HG02840 (cell line): ENCODE measurements around the gene CLTA.

Experiments
- ATAC-seq: cut with Tn5 transposase; IDR thresholded peaks from one replicate; pipeline ENCODE4 v1.9.1; 2021; ENCODE audit warnings: mild to moderate bottlenecking, moderate library complexity, moderate number of reproducible peaks; ENCODE audit not compliant: unreplicated experiment, low FRiP score

CLTA gene

DNA sequence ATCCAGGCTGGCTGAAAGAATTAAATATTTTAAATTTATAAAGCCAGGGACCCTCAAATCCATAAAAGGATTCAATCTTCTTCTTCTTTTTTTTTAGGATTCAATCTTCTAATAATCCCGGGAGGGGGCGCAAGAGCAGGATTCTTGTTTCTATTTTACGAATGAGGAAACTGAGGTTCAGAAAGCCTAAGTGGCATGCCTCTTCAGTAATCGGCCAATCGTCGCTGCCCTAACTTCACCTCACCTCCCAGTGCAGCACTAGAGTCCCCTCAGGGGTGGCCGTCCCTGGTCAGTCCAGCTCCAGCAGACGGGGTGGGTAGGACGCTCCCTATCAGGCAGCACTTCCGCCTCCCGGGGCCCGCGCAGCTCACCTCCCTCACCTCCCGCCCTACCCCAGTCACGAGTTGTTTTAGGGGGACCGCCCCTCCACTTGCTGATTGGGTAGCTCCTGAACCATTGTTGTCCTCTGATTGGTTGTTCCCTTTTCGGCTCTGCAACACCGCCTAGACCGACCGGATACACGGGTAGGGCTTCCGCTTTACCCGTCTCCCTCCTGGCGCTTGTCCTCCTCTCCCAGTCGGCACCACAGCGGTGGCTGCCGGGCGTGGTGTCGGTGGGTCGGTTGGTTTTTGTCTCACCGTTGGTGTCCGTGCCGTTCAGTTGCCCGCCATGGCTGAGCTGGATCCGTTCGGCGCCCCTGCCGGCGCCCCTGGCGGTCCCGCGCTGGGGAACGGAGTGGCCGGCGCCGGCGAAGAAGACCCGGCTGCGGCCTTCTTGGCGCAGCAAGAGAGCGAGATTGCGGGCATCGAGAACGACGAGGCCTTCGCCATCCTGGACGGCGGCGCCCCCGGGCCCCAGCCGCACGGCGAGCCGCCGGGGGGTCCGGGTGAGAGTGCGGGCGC is at the start of gene CLTA:
Gene CLTA, plus strand, starts transcription at position 534 of the 902 bp plus-strand sequence. Its CDS starts 136 bp downstream, at position 670.
- ATAC-seq = peak; percentile 94

DNA sequence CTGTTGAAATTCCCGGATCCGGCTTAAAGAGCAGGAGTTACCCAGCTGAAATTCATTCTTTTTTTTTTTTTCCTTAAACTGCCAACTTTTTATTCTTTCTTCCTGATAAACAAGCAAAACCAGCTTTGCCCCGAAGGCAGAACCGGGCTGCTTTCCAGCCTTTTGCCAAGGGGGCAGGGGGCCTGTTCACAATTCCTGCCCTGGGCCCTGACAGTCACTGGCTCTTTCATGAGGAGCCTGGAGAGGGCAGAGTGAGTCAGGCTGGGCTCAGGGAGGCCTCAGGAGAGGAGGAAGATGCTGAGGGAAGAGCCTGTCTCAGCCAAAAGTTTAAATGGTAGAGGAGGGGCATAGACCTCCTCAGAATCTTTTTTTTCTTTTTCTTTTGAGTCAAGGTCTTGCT is 49.4 kb upstream of the CLTA start:
- no peak for ATAC-seq

DNA sequence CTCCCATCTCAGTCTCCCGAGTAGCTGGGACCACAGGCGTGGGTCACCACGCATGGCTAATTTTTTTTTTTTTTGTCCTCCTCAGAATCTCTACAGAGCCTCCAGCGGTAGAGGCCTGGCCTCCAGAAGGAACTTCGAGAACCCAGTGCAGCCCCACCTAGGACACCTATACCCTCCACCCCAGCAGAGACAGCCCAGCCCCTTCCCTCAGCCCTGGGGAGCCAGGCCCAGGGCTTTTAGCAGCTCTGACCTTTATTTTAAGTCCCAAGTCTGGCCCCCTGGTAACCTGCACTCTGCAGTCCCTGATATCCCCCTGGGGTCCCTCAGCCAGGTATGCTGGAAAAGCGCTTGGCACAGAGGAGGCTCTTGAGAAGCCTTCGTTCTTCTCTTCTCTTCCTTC is 49.0 kb upstream of the CLTA start:
- ATAC-seq = no peak

- no peak for ATAC-seq
Observed at GRCh38 chr9:36142510-36143244, 48.0 kb upstream of the CLTA start.

DNA sequence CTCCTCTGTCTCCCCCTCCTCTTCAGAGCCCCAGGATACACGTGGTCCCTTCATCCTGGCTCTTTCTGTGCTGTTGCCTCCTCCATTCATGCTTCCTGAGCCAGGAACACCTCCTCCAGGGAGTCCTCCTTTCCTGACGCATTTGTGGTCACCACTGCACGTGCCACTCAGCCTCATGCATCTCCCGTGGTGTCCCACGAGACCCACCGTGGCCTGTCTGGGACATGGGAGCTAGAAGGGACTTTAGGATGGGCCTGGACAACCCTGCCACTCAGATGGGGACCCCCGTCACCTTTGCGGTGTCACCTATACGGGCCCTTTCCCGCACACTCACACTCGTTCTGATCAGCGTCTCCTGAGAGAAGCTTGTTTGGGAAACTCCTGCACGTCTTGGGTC is 47.5 kb upstream of the CLTA start:
- no peak for ATAC-seq

GRCh38 chr9:36144309-36145232 is 46.1 kb upstream of the CLTA start:
- ATAC-seq = no peak

DNA sequence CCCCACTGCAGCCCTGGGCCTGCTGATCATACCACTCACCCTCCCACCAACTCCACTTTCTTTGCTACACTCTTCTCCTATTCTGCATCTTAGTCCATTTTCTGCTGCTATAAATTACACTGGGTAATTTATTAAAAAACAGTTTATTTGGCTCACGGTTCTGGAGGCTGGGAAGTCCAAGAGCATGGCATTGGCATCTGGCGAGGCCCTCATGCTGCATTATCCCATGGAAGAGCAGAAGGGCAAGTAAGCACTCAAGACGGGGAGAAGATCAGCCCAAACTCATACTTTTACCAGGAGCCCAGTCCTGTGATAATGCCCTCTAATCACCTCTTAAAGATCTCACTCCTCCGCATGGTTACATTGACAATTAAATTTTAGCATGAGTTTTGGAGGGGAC is 44.8 kb upstream of the CLTA start:
- ATAC-seq = no peak

DNA sequence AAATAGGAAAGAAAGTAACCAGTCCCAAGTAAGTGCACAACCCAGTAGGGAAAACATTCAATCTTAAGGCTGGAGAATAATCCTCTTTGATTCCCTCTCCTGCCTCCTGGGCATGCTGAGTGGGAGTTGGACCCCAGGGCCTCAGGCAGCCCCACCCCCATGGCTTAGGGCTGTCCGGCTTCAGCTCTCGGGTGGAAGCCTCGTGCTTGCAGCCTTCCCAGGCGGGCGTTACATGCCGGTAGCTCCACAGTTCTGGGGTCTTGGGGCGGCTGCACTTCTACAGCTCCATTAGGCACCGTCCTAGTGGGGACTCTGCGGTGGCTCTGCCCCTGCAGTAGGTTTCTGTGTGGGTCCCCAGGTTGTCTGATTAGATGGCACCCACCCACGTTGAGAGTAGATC is 44.1 kb upstream of the CLTA start:
- no peak for ATAC-seq

GRCh38 chr9:36147441-36148175 is 43.1 kb upstream of the CLTA start:
- ATAC-seq = no peak

DNA sequence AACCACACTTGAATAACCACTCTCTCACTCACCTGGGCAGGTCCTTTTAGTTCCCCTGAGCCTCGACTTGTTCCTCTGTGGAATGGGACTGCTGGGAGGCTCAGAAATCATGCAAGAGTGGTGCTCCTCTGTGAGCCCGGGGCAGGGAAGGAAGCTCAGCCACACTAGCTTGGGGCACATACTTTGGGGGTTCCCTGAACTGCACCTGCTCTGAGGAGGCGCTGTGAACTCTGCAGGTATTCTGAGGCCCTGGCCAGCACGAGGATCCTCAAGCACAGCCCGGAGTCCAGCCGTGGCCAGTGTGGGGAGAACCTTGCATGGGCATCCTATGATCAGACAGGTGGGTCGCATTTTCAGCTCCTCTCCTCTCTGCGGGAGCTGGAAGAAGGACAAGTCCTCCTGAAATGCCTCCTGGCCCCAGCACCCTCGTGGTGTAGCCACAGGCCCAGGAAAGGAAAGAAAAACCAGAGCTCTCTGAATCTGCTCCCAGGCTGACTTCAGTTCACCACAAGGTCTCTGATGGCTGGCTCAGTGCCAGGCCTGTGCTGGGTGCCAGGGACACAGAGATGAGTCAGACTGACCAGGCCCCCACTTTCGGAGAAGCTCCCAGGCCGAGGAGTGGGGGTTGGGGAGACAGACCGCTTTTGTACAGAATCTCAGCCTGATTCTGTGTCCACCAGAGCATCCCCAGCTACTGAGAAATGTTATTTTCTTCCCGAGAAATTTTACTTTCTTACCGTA is 42.2 kb upstream of the CLTA start:
- ATAC-seq = no peak

DNA sequence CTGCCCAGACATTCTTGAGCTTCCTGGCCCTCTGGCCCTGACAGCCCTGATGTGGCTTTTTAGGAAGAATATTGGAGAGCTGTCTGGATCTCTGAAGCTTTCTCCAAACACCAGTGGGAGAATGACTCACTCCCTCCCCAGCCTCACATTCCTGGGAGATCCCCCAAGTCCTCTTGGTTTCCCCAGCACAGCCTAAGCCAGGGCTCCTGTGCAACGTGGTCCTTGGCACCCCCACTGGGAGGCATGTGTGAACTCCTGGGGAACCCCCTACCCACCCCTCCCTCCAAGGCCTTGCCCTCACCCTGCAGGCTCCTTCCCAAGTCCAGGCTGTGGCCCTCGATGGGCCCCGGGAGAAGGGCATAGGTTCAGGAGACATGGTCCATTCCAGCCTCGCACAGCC is 41.5 kb upstream of the CLTA start:
- no peak for ATAC-seq

DNA sequence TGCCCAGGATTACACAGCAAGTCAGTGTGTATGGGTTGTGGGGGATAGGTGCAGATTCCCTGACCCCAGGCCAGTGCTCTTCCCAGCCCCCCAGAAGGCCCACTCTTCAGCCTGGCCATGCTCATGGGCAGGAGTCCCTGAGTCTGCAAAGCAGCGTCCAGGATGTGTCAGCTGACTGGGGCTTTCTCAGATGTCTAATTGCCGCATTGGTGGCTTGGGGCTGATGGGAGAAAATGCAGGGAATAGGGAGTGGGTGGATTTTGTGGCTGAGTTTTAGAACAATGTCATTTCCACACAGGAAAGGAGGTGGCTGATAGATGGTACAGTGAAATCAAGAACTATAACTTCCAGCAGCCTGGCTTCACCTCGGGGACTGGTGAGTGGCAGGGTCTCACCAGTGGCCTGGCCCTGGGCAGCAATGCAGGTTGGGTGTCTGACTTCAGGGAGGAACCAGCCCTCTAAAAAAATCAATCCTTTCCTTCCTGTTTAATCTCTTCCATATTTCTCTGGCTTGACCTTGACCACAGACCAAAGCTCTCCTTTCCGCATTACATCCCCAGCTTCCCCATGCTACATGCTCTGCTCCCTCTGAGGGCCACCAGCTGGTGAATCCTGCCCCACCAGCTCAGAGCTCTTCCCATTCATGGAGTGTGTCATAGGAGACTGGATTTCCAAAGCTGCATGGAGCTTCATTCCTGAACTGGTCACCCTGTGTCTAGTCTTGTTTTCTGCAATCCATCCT is 40.0 kb upstream of the CLTA start:
- ATAC-seq = no peak

- peak; percentile 85 for ATAC-seq
Observed at GRCh38 chr9:36151316-36152210, 39.2 kb upstream of the CLTA start.

DNA sequence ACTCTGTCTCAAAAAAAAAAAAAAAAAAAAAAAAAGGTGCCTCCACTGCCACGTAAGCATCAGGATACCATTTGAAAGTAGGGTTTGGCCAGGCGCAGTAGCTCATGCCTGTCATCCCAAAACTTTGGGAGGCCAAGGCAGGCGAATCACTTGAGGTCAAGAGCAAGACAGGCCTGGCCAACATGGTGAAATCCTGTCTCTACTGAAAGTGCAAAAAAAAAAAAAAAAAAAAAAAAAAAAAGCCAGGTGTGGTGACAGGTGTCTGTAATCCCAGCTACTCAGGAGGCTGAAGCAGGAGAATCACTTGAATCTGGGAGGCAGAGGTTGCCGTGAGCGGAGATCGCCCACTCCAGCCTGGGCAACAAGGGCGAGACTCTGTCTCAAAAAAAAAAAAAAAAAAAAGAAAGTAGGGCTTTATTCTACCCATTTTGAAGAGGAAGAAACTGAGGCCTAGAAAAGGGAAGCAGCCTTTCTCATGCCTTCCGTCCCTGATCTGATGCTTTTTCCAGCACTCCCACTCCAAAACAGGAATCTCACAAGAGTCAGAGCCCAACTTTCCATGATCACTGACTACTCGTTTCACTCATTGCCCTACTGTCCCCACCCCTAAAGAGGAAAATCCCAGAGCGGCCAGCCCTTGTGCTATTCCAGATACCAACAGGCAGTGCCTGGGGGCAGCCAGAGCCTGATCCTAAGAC is 37.8 kb upstream of the CLTA start:
- no peak for ATAC-seq

DNA sequence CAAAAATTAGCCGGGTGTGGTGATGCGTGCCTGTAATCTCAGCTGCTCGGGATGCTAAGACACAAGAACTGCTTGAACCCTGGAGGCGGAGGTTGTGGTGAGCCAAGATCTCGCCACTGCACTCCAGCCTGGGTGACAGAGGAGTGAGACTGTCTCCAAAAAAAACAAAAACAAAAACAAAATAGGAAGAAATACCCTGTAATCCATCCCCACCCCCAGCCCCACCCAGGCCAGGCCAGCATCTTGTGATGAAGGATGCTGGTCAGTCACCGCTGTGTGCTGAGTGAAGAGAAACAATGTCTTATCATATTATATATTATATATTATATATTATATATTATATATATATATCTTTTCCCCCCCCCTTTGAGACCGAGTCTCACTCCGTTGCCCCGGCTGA is 37.0 kb upstream of the CLTA start:
- no peak for ATAC-seq

GRCh38 chr9:36154331-36154952 is 36.3 kb upstream of the CLTA start:
- no peak for ATAC-seq

GRCh38 chr9:36156116-36156515 is 34.6 kb upstream of the CLTA start:
- ATAC-seq = no peak
